ENCODE results near the gene KDM2B.

GRCh38 chr12:121467638-121468498 is 113.0 kb downstream of the KDM2B start:
- TF ChIP-seq CTCF (IDR thresholded peaks at IDR 0.05; ENCODE audit: low read depth, low read length), result no peak
- no peak for TF ChIP-seq EZH2phosphoT487 (IDR thresholded peaks at IDR 0.05; ENCODE audit: low read depth)

Data from OCI-LY3 (cell line).